Karpas-422 (cell line): ENCODE data around the gene GLOD5. TPM values are rescaled to one million over a fixed set of nuclear protein-coding genes. Genes with fewer than 3 reads are reported as not detected.

Experiments
- DNase-seq: peaks from one replicate; pipeline ENCODE4 v3.0.0-alpha.2; 2015
- H2AFZ ChIP-seq: fragments of 200-600 bp; sonication (generic); 2 replicates; pipeline ENCODE4 v1.6.1; 2014; ENCODE audit warnings: antibody characterized with exemption, low read length, mixed read lengths
- H3K27ac ChIP-seq: fragments of 200-600 bp; sonication (generic); 2 replicates; pipeline ENCODE4 v1.5.1; 2014; ENCODE audit warnings: mild to moderate bottlenecking, low read length, moderate library complexity
- H3K27me3 ChIP-seq: fragments of 200-600 bp; sonication (generic); 2 replicates; pipeline ENCODE4 v1.6.1; 2014; ENCODE audit warnings: low read length, mixed read lengths
- H3K36me3 ChIP-seq: fragments of 200-600 bp; sonication (generic); 2 replicates; pipeline ENCODE4 v1.6.1; 2014; ENCODE audit warnings: low read length, mixed read lengths; ENCODE audit not compliant: insufficient read depth
- H3K4me1 ChIP-seq: fragments of 200-600 bp; sonication (generic); 2 replicates; pipeline ENCODE4 v1.6.1; 2014; ENCODE audit warnings: mild to moderate bottlenecking, low read length, mixed read lengths
- H3K4me2 ChIP-seq: fragments of 200-600 bp; sonication (generic); 2 replicates; pipeline ENCODE4 v1.6.1; 2014; ENCODE audit warnings: low read length, low read depth, mild to moderate bottlenecking; ENCODE audit not compliant: poor library complexity, severe bottlenecking
- H3K4me3 ChIP-seq: fragments of 200-600 bp; sonication (generic); 2 replicates; pipeline ENCODE4 v1.5.1; 2014; ENCODE audit warnings: mild to moderate bottlenecking, antibody characterized with exemption, low read length, mixed read lengths
- H3K79me2 ChIP-seq: fragments of 200-600 bp; sonication (generic); 2 replicates; pipeline ENCODE4 v1.6.1; 2014; ENCODE audit warnings: mild to moderate bottlenecking, low read length, mixed read lengths
- H3K9ac ChIP-seq: fragments of 200-600 bp; sonication (generic); 2 replicates; pipeline ENCODE4 v1.6.0; 2014; ENCODE audit warnings: low read length
- H3K9me2 ChIP-seq: fragments of 200-600 bp; sonication (generic), shearing (Covaris generic); replicated peaks from 2 replicates; pipeline ENCODE4 v1.6.0; 2014; ENCODE audit warnings: mild to moderate bottlenecking, low read length, moderate library complexity; ENCODE audit not compliant: insufficient read depth
- H3K9me3 ChIP-seq: fragments of 300-700, 200-600 bp; sonication (generic); 2 replicates; pipeline ENCODE4 v1.6.1; 2014; ENCODE audit warnings: low read length, mixed read lengths
- H4K20me1 ChIP-seq: fragments of 200-600 bp; sonication (generic); 2 replicates; pipeline ENCODE4 v1.6.1; 2014; ENCODE audit warnings: mild to moderate bottlenecking, antibody characterized with exemption, low read length, low read depth; ENCODE audit not compliant: insufficient read depth
- total RNA-seq: library from RNA; depleted of rRNA; stranded (reverse); fragments of >200 nt; shearing (Covaris generic); gene quantifications from 2 replicates; pipeline ENCODE4 v1.2.3, GENCODE V29; 2014; ENCODE audit warnings: low replicate concordance

The GLOD5 gene
- total RNA-seq, 1 experiment from 2014 or later, result not detected

GRCh38 chrX:48770296-48770695 is 8.7 kb downstream of the GLOD5 start:
- H3K79me2 ChIP-seq, result no peaks in the 10 kb centered on the region
- H3K4me2 ChIP-seq, result no peak overlapping the region
- H3K4me3 ChIP-seq, result no peak overlapping the region
- no peaks in the 10 kb centered on the region for H4K20me1 ChIP-seq
- no peaks in the 10 kb centered on the region for H3K9me3 ChIP-seq
- H3K4me1 ChIP-seq, result no peaks in the 10 kb centered on the region
- no peak for DNase-seq
- H3K36me3 ChIP-seq, result no peaks in the 10 kb centered on the region
- H3K9ac ChIP-seq, result no peak overlapping the region
- no peak overlapping the region for H2AFZ ChIP-seq
- no peaks in the 10 kb centered on the region for H3K9me2 ChIP-seq
- H3K27ac ChIP-seq, result no peak overlapping the region
- no peaks in the 10 kb centered on the region for H3K27me3 ChIP-seq

GRCh38 chrX:48772602-48773001 is 11.1 kb downstream of the GLOD5 start:
- H3K36me3 ChIP-seq, result no peaks in the 10 kb centered on the region
- no peak overlapping the region for H3K4me2 ChIP-seq
- no peaks in the 10 kb centered on the region for H3K79me2 ChIP-seq
- H3K27me3 ChIP-seq, result no peaks in the 10 kb centered on the region
- no peak overlapping the region for H3K27ac ChIP-seq
- no peak overlapping the region for H3K9ac ChIP-seq
- H2AFZ ChIP-seq, result no peak overlapping the region
- no peaks in the 10 kb centered on the region for H3K9me3 ChIP-seq
- H3K9me2 ChIP-seq, result no peaks in the 10 kb centered on the region
- no peaks in the 10 kb centered on the region for H4K20me1 ChIP-seq
- H3K4me1 ChIP-seq, result no peaks in the 10 kb centered on the region
- no peak overlapping the region for H3K4me3 ChIP-seq
- no peak for DNase-seq

- no peak for DNase-seq
- Histone ChIP-seq H3K27me3 (no peaks in the 10 kb centered on the region), H3K36me3 (no peaks in the 10 kb centered on the region), H3K4me1 (no peaks in the 10 kb centered on the region), H3K27ac (no peak overlapping the region), H3K9me2 (no peaks in the 10 kb centered on the region), H4K20me1 (no peaks in the 10 kb centered on the region), H3K4me2 (no peak overlapping the region), H3K9ac (no peak overlapping the region), H3K4me3 (no peak overlapping the region), H3K9me3 (no peaks in the 10 kb centered on the region), H2AFZ (no peak overlapping the region), H3K79me2 (no peaks in the 10 kb centered on the region)
Measured at GRCh38 chrX:48776818-48777439, 15.4 kb downstream of the GLOD5 start.

GRCh38 chrX:48779399-48779798 is 17.9 kb downstream of the GLOD5 start:
- Histone ChIP-seq H3K9me2 (no peaks in the 10 kb centered on the region), H3K27ac (no peak overlapping the region), H3K36me3 (no peaks in the 10 kb centered on the region), H3K4me2 (no peak overlapping the region), H4K20me1 (no peaks in the 10 kb centered on the region), H3K27me3 (no peaks in the 10 kb centered on the region), H3K4me3 (no peak overlapping the region), H2AFZ (no peak overlapping the region), H3K9me3 (no peaks in the 10 kb centered on the region), H3K4me1 (no peaks in the 10 kb centered on the region), H3K79me2 (no peaks in the 10 kb centered on the region), H3K9ac (no peak overlapping the region)
- no peak for DNase-seq

GRCh38 chrX:48781705-48782104 is 20.2 kb downstream of the GLOD5 start:
- Histone ChIP-seq H3K4me3 (no peak overlapping the region), H3K27ac (no peak overlapping the region), H3K36me3 (no peaks in the 10 kb centered on the region), H2AFZ (no peak overlapping the region), H3K9me2 (no peaks in the 10 kb centered on the region), H3K4me2 (no peak overlapping the region), H3K4me1 (no peaks in the 10 kb centered on the region), H3K79me2 (no peaks in the 10 kb centered on the region), H3K27me3 (no peaks in the 10 kb centered on the region), H3K9me3 (no peaks in the 10 kb centered on the region), H4K20me1 (no peaks in the 10 kb centered on the region), H3K9ac (no peak overlapping the region)
- DNase-seq, result no peak

- no peak overlapping the region for H3K9ac ChIP-seq
- H3K79me2 ChIP-seq, result no peaks in the 10 kb centered on the region
- H3K27me3 ChIP-seq, result no peaks in the 10 kb centered on the region
- H3K4me2 ChIP-seq, result no peak overlapping the region
- H3K4me3 ChIP-seq, result no peak overlapping the region
- H3K36me3 ChIP-seq, result no peaks in the 10 kb centered on the region
- H2AFZ ChIP-seq, result no peak overlapping the region
- H3K9me3 ChIP-seq, result no peaks in the 10 kb centered on the region
- no peaks in the 10 kb centered on the region for H3K9me2 ChIP-seq
- no peaks in the 10 kb centered on the region for H4K20me1 ChIP-seq
- DNase-seq, result no peak
- H3K27ac ChIP-seq, result no peak overlapping the region
- no peaks in the 10 kb centered on the region for H3K4me1 ChIP-seq
Measured at GRCh38 chrX:48782216-48782615, 20.7 kb downstream of the GLOD5 start.

GRCh38 chrX:48782795-48783194 is 21.2 kb downstream of the GLOD5 start:
- no peak for DNase-seq
- no peaks in the 10 kb centered on the region for H3K9me3 ChIP-seq
- no peaks in the 10 kb centered on the region for H4K20me1 ChIP-seq
- no peaks in the 10 kb centered on the region for H3K79me2 ChIP-seq
- H3K27me3 ChIP-seq, result no peaks in the 10 kb centered on the region
- no peak overlapping the region for H3K4me2 ChIP-seq
- H3K4me3 ChIP-seq, result no peak overlapping the region
- no peaks in the 10 kb centered on the region for H3K36me3 ChIP-seq
- no peaks in the 10 kb centered on the region for H3K9me2 ChIP-seq
- no peaks in the 10 kb centered on the region for H3K4me1 ChIP-seq
- no peak overlapping the region for H2AFZ ChIP-seq
- no peak overlapping the region for H3K9ac ChIP-seq
- H3K27ac ChIP-seq, result no peak overlapping the region

GRCh38 chrX:48784726-48785125 is 23.2 kb downstream of the GLOD5 start:
- H3K4me3 ChIP-seq, result no peak overlapping the region

GRCh38 chrX:48785186-48785539 is 23.6 kb downstream of the GLOD5 start:
- H2AFZ ChIP-seq, result no peak overlapping the region
- no peaks in the 10 kb centered on the region for H3K27me3 ChIP-seq
- no peaks in the 10 kb centered on the region for H3K4me1 ChIP-seq
- H3K9me3 ChIP-seq, result no peaks in the 10 kb centered on the region
- H4K20me1 ChIP-seq, result no peaks in the 10 kb centered on the region
- H3K79me2 ChIP-seq, result no peaks in the 10 kb centered on the region
- no peak overlapping the region for H3K27ac ChIP-seq
- DNase-seq, result no peak
- H3K4me2 ChIP-seq, result no peak overlapping the region
- H3K4me3 ChIP-seq, result no peak overlapping the region
- H3K9me2 ChIP-seq, result no peaks in the 10 kb centered on the region
- H3K9ac ChIP-seq, result no peak overlapping the region
- no peaks in the 10 kb centered on the region for H3K36me3 ChIP-seq

More at GRCh38 chrX:48784726-48785125, 23.2 kb downstream of the GLOD5 start:
- Histone ChIP-seq H3K9me3 (no peaks in the 10 kb centered on the region), H3K4me1 (no peaks in the 10 kb centered on the region), H2AFZ (no peak overlapping the region), H3K36me3 (no peaks in the 10 kb centered on the region), H3K9me2 (no peaks in the 10 kb centered on the region), H3K27me3 (no peaks in the 10 kb centered on the region), H3K4me2 (no peak overlapping the region), H3K79me2 (no peaks in the 10 kb centered on the region), H3K27ac (no peak overlapping the region), H3K9ac (no peak overlapping the region), H4K20me1 (no peaks in the 10 kb centered on the region)
- no peak for DNase-seq
